Neural cell (in vitro differentiated cells): ENCODE data around the gene C18orf32.

Experiments used
- CTCF ChIP-seq: fragments of 450-650 bp; IDR thresholded peaks from 2 replicates; pipeline ENCODE4 v1.5.1; 2014; ENCODE audit warnings: antibody characterized with exemption, mild to moderate bottlenecking, moderate library complexity; ENCODE audit not compliant: poor library complexity, severe bottlenecking
- EP300 ChIP-seq: fragments of 450-650 bp; conservative IDR thresholded peaks from 2 replicates; pipeline ENCODE4 v1.6.1; 2014; ENCODE audit warnings: antibody characterized with exemption, mild to moderate bottlenecking, moderate library complexity; ENCODE audit not compliant: poor library complexity, severe bottlenecking
- EZH2 ChIP-seq: fragments of 200-600, 300-800 bp; shearing (Covaris generic), sonication (generic); IDR thresholded peaks from 2 replicates; pipeline ENCODE4 v1.6.1; 2014; ENCODE audit warnings: antibody characterized with exemption, low read length, borderline replicate concordance, mild to moderate bottlenecking; ENCODE audit not compliant: insufficient read depth, poor library complexity, severe bottlenecking
- POLR2AphosphoS5 ChIP-seq: IDR thresholded peaks from 2 replicates; pipeline ENCODE4 v1.6.1; 2012
- RAD21 ChIP-seq: fragments of 450-650 bp; conservative IDR thresholded peaks from 2 replicates; pipeline ENCODE4 v1.6.1; 2014; ENCODE audit warnings: antibody characterized with exemption, mild to moderate bottlenecking, moderate library complexity
- REST ChIP-seq: IDR thresholded peaks from 2 replicates; pipeline ENCODE4 v1.6.1; 2012; ENCODE audit warnings: borderline replicate concordance

- TF ChIP-seq CTCF (no peak), EP300 (no peak), POLR2AphosphoS5 (no peak), EZH2 (no peak), RAD21 (no peak), REST (no peak)
These were observed 8.0 kb upstream of the C18orf32 start for GRCh38 chr18:49495076-49495475.
